Liver (tissue), 3 donors: ENCODE data around the gene LRRC8A.

Source experiments
- JUND ChIP-seq, 2 donors: IDR thresholded peaks; 2 replicates each; pipeline ENCODE4 v1.6.1; 2016; ENCODE audit warnings: antibody characterized with exemption in 2 of 2
- RXRA ChIP-seq, 2 donors: IDR thresholded peaks; 2 replicates each; pipeline ENCODE4 v1.6.1; 2017 to 2018; ENCODE audit warnings: antibody characterized with exemption in 2 of 2, mild to moderate bottlenecking in 1 of 2
- TAF1 ChIP-seq: conservative IDR thresholded peaks from 2 replicates; pipeline ENCODE4 v1.6.1; 2016; ENCODE audit warnings: antibody characterized with exemption, mild to moderate bottlenecking
- YY1 ChIP-seq: IDR thresholded peaks from 2 replicates; pipeline ENCODE4 v1.6.1; 2016; ENCODE audit warnings: antibody characterized with exemption, mild to moderate bottlenecking
- TF ChIP-seq, protein P1 (sequence below): fragments of 150-350 bp; IDR thresholded peaks from 2 replicates; pipeline ENCODE4 v1.5.1; 2017; ENCODE audit warnings: improper control_type of control experiment, low read depth, low read length; ENCODE audit not compliant: missing input control
- TF ChIP-seq, protein P2 (sequence below): IDR thresholded peaks from 2 replicates; pipeline ENCODE4 v1.6.1; 2016; ENCODE audit warnings: antibody characterized with exemption
- TF ChIP-seq, protein P3 (sequence below): IDR thresholded peaks from 2 replicates; pipeline ENCODE4 v1.6.1; 2016; ENCODE audit warnings: antibody characterized with exemption, mild to moderate bottlenecking
- donor health status: healthy.
- donor health status: healthy.

DNA sequence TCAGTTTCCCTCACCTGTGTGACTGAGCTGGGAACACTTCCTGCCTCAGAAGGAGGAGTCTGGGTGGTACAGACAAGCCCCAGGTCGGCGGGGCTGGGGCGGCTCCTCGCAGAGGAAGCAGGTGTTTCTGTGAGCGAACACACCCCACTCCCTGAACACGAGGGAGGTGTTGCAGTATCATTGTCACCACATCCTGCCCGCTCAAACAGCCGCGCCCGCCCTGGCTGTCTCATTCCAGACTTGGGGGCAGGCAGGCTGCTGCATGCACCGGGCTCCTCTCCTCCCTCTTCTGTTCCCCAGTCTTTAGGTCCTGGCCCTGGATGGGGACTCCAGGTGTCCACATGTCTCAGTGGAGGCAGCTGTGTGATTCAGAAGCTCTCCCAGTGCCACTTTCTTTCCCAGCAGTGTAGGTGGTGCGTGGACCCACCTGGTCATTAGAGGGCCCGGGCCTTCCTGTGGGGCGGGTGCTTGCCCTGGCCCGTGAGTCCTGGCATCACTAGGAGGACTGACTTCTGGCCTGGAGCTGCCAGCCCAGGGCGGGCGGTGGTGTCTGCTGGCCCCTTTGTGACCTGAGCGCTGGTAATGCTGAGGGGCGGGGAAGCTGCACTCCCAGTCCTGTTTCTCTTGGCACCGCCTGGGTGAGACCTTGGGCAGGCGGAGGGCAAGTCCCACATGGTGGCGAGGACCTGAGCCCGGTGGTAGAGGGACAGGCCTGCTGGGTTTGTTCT lies 20.6 kb downstream of the LRRC8A start:
- TF ChIP-seq, protein P1, sequence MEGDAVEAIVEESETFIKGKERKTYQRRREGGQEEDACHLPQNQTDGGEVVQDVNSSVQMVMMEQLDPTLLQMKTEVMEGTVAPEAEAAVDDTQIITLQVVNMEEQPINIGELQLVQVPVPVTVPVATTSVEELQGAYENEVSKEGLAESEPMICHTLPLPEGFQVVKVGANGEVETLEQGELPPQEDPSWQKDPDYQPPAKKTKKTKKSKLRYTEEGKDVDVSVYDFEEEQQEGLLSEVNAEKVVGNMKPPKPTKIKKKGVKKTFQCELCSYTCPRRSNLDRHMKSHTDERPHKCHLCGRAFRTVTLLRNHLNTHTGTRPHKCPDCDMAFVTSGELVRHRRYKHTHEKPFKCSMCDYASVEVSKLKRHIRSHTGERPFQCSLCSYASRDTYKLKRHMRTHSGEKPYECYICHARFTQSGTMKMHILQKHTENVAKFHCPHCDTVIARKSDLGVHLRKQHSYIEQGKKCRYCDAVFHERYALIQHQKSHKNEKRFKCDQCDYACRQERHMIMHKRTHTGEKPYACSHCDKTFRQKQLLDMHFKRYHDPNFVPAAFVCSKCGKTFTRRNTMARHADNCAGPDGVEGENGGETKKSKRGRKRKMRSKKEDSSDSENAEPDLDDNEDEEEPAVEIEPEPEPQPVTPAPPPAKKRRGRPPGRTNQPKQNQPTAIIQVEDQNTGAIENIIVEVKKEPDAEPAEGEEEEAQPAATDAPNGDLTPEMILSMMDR = no peak
- TF ChIP-seq TAF1 = no peak
- TF ChIP-seq YY1 = no peak
- TF ChIP-seq, protein P2, sequence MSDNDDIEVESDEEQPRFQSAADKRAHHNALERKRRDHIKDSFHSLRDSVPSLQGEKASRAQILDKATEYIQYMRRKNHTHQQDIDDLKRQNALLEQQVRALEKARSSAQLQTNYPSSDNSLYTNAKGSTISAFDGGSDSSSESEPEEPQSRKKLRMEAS = no peak
- no peak for TF ChIP-seq RXRA (IDR thresholded peaks at IDR 0.05)
- TF ChIP-seq, protein P3, sequence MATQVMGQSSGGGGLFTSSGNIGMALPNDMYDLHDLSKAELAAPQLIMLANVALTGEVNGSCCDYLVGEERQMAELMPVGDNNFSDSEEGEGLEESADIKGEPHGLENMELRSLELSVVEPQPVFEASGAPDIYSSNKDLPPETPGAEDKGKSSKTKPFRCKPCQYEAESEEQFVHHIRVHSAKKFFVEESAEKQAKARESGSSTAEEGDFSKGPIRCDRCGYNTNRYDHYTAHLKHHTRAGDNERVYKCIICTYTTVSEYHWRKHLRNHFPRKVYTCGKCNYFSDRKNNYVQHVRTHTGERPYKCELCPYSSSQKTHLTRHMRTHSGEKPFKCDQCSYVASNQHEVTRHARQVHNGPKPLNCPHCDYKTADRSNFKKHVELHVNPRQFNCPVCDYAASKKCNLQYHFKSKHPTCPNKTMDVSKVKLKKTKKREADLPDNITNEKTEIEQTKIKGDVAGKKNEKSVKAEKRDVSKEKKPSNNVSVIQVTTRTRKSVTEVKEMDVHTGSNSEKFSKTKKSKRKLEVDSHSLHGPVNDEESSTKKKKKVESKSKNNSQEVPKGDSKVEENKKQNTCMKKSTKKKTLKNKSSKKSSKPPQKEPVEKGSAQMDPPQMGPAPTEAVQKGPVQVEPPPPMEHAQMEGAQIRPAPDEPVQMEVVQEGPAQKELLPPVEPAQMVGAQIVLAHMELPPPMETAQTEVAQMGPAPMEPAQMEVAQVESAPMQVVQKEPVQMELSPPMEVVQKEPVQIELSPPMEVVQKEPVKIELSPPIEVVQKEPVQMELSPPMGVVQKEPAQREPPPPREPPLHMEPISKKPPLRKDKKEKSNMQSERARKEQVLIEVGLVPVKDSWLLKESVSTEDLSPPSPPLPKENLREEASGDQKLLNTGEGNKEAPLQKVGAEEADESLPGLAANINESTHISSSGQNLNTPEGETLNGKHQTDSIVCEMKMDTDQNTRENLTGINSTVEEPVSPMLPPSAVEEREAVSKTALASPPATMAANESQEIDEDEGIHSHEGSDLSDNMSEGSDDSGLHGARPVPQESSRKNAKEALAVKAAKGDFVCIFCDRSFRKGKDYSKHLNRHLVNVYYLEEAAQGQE = no peak
- no peak for TF ChIP-seq JUND (IDR thresholded peaks at IDR 0.05)
